GM12892 (cell line): ENCODE measurements around the gene STRA6.
A peak's percentile ranks its signal among the peaks of the same experiment; 100 is the strongest.

Experiments
- DNase-seq: peaks from one replicate; pipeline ENCODE4 v3.0.0; 2011; ENCODE audit not compliant: insufficient read length
- FAIRE-seq: peaks from 2 replicates; lab custom pipeline; 2011; peaks lifted over from hg19 to GRCh38; lab: Jason Lieb, UNC
- POLR2A ChIP-seq: IDR thresholded peaks from 2 replicates; pipeline ENCODE4 v1.6.1; 2011; ENCODE audit warnings: low read depth, low read length, control low read depth
- POLR2AphosphoS5 ChIP-seq: IDR thresholded peaks from 2 replicates; pipeline ENCODE4 v1.6.1; 2011; ENCODE audit warnings: low read depth, low read length, control low read depth
- TAF1 ChIP-seq: IDR thresholded peaks from 2 replicates; pipeline ENCODE4 v1.6.1; 2011; ENCODE audit warnings: low read depth, mild to moderate bottlenecking, control low read depth, low read length, borderline replicate concordance

The STRA6 gene

DNA sequence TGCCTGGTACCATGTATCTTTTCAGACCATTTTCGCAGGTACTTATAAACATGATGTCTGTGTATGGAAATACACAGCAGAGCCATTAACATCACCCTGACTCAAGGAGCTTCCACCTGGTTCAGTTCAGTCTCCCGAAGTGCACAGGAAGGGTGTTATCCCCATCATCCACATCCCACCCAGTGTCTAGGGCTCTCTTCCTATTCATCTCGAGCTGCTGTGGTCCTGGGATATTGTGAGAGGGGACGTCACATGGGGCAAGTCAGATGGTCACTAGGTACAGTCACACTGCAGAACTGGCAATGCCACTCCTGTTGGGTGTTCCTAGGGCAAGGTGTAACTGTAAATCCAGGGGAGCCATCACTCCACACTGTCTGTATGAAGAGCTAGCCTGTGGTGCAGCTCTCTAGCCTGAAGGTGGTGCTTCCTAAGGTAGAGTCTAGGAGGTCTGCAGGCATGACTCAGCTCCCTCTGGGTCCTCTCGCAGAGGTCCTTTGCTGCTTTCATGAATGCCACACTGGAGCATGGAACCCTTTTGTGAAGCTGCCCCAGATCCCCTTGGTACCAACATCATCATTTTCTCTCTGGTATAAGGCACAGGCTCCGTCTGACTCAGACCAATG, 58.3 kb downstream of the STRA6 start:
- DNase-seq (no peak), FAIRE-seq (peak; percentile 84)
- TF ChIP-seq TAF1 (no peak), POLR2AphosphoS5 (no peak), POLR2A (no peak)

DNA sequence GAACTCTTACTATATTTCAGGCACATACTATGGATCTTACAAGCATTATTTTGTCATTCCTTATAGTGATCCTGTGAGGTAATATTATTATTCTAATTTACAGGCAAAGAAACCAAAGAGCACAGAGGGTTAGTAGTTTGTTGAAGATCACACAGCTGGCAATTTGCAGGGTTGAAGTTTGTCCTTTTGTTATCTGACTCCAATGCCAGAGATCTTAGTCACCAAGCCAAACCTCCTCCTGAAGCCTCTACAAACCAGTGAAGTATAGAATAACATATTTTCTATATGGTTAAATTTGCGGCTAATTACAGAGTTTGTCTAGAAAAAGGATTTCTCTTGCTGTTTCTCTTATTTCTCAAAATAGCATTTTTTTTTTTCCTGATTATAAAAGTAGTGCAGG, 61.0 kb downstream of the STRA6 start:
- no peak for FAIRE-seq
- TF ChIP-seq POLR2AphosphoS5 (no peak), POLR2A (no peak), TAF1 (no peak)
- DNase-seq = no peak

DNA sequence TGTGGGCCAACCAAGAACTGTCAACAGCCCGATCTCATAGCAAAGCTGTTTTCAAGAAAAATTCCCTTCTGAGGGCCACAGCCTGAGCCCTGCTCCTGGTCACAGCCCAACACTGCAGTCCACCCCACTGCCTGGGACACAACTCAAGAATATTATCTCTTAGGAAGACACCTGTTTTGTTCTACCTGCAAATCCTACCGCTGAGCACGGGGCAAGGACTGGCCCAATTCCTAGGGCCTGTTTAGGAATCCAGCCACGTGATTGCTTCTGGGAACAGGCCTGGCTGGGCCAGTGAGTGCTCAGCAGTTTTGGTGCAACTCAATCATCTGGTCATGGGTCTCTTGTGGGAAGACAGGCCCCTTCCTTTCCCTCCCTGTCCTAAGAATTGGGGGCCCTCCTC, 63.9 kb downstream of the STRA6 start:
- FAIRE-seq = no peak
- TF ChIP-seq POLR2AphosphoS5 (no peak), POLR2A (no peak), TAF1 (no peak)
- DNase-seq = no peak

DNA sequence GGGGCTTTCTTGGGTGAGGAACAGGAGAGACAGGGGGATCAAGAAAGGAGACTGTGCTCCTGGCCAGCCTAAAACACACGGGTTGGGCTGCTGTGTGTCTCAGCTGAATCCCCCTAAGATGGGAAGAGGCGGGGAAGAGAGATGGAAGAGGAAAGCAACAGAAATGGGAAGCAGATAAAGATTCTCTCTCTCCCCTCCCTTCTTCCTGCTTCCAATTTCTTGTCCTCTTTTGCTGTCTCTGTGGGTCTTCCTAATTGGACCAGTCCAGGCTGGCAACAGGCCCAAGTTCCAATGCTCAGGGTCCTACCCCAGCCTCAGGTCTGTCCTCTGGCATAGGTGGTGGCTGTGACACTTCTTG, 65.1 kb downstream of the STRA6 start:
- FAIRE-seq (no peak), DNase-seq (no peak)
- no peak for TF ChIP-seq TAF1
- no peak for TF ChIP-seq POLR2AphosphoS5
- TF ChIP-seq POLR2A = no peak

DNA sequence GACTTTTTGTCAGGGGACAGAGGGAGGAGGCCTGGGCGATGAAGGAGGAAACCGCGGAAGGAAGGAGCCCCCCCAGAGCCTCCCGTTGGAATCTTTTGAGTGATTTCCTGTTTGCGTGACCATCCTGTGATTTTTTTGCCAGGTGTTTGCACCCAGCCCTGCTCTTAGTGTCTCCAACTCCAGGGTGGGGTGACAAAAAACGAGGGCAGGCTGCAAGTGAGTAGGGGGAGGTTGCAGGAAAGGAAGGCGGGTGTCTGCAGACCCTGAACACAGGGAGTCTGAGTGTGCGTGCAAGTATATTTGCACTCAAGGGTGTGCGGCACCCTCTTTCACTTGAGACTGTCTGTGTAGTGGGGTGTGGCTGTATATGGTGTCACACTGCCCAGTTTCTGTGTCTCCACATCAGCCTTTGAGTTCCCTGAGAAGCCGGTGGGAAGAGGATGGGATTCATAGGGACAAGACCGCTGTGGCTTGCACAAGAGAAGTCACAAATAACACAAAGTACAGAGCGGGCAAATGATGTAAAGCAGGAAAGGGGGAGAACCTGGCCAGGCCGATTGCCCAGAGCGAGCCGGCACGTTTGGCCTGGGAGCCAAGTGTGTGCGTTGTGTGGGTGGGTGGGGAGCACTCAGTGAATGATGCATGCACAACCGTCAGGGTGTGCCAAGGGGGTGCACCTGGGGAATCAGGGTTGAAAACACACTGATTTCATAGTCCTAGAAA, 65.6 kb downstream of the STRA6 start:
- DNase-seq (no peak), FAIRE-seq (peak; percentile 78)
- TF ChIP-seq POLR2A (no peak), TAF1 (no peak), POLR2AphosphoS5 (no peak)

DNA sequence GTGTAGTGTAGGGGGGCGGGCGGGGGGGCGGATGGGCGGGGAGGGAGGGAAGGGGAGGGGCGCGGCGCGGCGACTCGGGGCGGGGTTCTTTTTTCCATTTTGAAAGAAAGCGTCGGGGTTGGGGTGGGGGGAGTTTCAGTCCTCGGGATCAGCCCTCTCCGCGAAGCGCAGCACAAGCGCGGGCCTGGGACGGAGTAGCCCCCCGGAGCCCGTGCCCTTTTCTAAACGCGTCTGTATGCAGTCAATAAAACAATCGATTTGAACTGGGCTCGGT, 66.1 kb downstream of the STRA6 start:
- TF ChIP-seq TAF1 (no peak), POLR2A (no peak), POLR2AphosphoS5 (no peak)
- DNase-seq (no peak), FAIRE-seq (no peak)

DNA sequence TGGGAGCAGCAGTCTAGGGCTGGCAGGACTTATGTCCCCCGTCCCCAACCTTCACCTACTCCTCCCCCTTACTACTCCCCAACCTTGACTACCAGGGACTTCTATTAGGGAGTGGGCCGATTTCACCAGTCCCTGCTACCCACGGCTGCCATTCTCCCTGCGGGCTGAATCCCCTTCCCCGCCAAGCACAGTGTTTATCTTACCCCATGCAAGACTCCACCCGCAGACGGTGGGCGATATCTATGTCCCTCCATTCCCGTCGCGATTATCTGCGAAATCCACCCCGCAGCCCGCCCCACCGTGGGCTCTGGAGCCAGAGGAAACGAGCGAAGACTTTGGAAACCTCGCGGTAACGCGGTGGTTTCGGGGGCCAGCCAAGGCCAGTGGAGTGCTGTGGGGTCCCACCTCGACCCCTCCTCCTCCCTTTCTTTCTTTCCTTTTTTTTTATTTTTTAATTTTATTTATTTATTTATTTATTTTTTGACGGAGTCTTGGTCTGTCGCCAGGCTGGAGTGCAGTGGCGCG, 67.5 kb downstream of the STRA6 start:
- TF ChIP-seq TAF1 (no peak), POLR2AphosphoS5 (no peak), POLR2A (no peak)
- FAIRE-seq = no peak
- no peak for DNase-seq

DNA sequence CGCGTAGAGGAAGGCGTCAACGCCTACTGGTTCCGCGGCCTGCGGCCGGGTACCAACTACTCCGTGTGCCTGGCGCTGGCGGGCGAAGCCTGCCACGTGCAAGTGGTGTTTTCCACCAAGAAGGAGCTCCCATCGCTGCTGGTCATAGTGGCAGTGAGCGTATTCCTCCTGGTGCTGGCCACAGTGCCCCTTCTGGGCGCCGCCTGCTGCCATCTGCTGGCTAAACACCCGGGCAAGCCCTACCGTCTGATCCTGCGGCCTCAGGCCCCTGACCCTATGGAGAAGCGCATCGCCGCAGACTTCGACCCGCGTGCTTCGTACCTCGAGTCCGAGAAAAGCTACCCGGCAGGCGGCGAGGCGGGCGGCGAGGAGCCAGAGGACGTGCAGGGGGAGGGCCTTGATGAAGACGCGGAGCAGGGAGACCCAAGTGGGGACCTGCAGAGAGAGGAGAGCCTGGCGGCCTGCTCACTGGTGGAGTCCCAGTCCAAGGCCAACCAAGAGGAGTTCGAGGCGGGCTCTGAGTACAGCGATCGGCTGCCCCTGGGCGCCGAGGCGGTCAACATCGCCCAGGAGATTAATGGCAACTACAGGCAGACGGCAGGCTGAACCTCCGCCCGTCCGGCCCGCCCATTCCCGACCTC, 68.1 kb downstream of the STRA6 start:
- TF ChIP-seq POLR2A = no peak
- TF ChIP-seq TAF1 = no peak
- no peak for TF ChIP-seq POLR2AphosphoS5
- DNase-seq (no peak), FAIRE-seq (no peak)

DNA sequence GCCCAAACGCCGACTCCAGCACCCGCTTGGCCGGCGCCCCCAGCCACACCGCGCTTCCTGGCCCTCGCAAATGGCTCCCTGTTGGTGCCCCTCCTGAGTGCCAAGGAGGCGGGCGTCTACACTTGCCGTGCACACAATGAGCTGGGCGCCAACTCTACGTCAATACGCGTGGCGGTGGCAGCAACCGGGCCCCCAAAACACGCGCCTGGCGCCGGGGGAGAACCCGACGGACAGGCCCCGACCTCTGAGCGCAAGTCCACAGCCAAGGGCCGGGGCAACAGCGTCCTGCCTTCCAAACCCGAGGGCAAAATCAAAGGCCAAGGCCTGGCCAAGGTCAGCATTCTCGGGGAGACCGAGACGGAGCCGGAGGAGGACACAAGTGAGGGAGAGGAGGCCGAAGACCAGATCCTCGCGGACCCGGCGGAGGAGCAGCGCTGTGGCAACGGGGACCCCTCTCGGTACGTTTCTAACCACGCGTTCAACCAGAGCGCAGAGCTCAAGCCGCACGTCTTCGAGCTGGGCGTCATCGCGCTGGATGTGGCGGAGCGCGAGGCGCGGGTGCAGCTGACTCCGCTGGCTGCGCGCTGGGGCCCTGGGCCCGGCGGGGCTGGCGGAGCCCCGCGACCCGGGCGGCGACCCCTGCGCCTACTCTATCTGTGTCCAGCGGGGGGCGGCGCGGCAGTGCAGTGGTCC, 68.7 kb downstream of the STRA6 start:
- no peak for FAIRE-seq
- no peak for TF ChIP-seq POLR2AphosphoS5
- TF ChIP-seq TAF1 = no peak
- no peak for TF ChIP-seq POLR2A
- no peak for DNase-seq

DNA sequence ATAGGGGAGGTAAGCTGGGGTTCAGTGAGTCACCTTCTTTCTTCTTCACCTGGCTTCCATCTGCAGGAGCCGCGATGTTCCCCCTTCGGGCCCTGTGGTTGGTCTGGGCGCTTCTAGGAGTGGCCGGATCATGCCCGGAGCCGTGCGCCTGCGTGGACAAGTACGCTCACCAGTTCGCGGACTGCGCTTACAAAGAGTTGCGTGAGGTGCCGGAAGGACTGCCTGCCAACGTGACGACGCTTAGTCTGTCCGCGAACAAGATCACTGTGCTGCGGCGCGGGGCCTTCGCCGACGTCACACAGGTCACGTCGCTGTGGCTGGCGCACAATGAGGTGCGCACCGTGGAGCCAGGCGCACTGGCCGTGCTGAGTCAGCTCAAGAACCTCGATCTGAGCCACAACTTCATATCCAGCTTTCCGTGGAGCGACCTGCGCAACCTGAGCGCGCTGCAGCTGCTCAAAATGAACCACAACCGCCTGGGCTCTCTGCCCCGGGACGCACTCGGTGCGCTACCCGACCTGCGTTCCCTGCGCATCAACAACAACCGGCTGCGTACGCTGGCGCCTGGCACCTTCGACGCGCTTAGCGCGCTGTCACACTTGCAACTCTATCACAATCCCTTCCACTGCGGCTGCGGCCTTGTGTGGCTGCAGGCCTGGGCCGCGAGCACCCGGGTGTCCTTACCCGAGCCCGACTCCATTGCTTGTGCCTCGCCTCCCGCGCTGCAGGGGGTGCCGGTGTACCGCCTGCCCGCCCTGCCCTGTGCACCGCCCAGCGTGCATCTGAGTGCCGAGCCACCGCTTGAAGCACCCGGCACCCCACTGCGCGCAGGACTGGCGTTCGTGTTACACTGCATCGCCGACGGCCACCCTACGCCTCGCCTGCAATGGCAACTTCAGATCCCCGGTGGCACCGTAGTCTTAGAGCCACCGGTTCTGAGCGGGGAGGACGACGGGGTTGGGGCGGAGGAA, 69.6 kb downstream of the STRA6 start:
- DNase-seq = no peak
- TF ChIP-seq POLR2A = no peak
- TF ChIP-seq POLR2AphosphoS5 = no peak
- no peak for TF ChIP-seq TAF1
- FAIRE-seq = no peak
